ENCODE data around the gene SLC9A8. TPM values are rescaled to one million over a fixed set of nuclear protein-coding genes. Genes with fewer than 3 reads are reported as not detected.
A peak's percentile ranks its signal among the peaks of the same experiment; 100 is the strongest.

The SLC9A8 gene
- total RNA-seq, 4 donors from 2014 or later: 8.2 to 17.3 (median 12.1) TPM

DNA sequence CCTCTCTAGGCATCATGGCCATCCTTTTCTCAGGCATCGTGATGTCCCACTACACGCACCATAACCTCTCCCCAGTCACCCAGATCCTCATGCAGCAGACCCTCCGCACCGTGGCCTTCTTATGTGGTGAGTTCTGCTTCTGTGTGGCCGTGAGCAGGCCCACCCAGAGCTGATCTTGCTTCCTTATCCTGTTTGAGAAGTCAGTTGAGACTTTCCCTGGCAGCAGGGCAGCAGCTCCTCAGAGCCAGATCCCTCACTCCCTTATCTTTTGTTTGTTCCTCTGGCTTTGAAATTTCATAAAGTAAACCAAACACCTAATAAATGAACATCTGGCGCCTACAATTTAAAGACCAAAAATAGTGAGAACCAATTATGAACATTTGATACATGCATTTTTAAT is 62.1 kb downstream of the SLC9A8 start:
- TF ChIP-seq, protein P1, sequence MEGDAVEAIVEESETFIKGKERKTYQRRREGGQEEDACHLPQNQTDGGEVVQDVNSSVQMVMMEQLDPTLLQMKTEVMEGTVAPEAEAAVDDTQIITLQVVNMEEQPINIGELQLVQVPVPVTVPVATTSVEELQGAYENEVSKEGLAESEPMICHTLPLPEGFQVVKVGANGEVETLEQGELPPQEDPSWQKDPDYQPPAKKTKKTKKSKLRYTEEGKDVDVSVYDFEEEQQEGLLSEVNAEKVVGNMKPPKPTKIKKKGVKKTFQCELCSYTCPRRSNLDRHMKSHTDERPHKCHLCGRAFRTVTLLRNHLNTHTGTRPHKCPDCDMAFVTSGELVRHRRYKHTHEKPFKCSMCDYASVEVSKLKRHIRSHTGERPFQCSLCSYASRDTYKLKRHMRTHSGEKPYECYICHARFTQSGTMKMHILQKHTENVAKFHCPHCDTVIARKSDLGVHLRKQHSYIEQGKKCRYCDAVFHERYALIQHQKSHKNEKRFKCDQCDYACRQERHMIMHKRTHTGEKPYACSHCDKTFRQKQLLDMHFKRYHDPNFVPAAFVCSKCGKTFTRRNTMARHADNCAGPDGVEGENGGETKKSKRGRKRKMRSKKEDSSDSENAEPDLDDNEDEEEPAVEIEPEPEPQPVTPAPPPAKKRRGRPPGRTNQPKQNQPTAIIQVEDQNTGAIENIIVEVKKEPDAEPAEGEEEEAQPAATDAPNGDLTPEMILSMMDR (IDR thresholded peaks at IDR 0.05): no peak
- TF ChIP-seq EP300 (IDR thresholded peaks at IDR 0.05) (no peak), POLR2A (IDR thresholded peaks at IDR 0.05) (no peak)
- H3K36me3 ChIP-seq: peaks cover 0 to 66% (median 0%) of the 10 kb centered on the region in 3 donors
- no peaks in the 10 kb centered on the region for H3K9me3 ChIP-seq
- no peak for DNase-seq (ENCODE audit: low spot score in 2 of 2)
- H3K27me3 ChIP-seq: no peaks in the 10 kb centered on the region
- no peak overlapping the region for H3K27ac ChIP-seq
- H3K4me3 ChIP-seq: no peak overlapping the region
- 85 to 90% methylated on average over 6 of the region's 6 CpGs for WGBS, 2 donors
- H3K4me1 ChIP-seq: no peaks in the 10 kb centered on the region

DNA sequence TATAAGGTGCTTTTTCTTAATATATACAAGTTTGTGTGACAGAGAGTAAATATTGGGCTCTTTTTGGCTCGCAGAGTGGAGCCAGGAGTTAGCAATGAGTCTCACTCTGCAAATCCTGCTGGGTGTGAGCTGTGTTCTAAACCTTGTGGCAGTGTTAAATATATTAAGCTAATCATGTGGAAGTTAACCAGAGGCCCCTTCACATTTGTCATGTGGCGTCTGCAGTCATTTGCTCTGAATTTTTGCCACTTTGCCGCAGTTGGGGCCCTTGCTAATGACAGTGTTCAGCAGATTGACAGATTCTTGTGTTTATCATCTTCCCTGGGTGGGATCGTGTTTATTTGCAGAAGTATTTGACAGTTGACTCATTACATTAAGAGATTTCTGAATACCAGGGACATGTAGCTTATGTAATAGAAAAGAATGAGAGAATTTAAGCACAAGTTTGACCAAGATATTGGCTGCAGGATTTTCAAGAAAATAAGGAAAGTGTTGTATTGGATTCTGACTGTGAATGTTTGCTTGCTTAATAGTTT is 64.8 kb downstream of the SLC9A8 start:
- WGBS, 2 donors: 41 to 54% methylated on average over 4 of the region's 4 CpGs
- no peaks in the 10 kb centered on the region for H3K4me1 ChIP-seq
- H3K27ac ChIP-seq: peak overlapping the region in 1 of 4 donors; percentile 6
- no peak for DNase-seq (ENCODE audit: low spot score in 2 of 2)
- H3K36me3 ChIP-seq: peaks cover 0 to 65% (median 12%) of the 10 kb centered on the region in 3 donors
- no peaks in the 10 kb centered on the region for H3K27me3 ChIP-seq
- no peak overlapping the region for H3K4me3 ChIP-seq
- TF ChIP-seq, protein P1 (IDR thresholded peaks at IDR 0.05): no peak
- no peak for TF ChIP-seq EP300 (IDR thresholded peaks at IDR 0.05)
- TF ChIP-seq POLR2A (IDR thresholded peaks at IDR 0.05): no peak
- no peaks in the 10 kb centered on the region for H3K9me3 ChIP-seq

DNA sequence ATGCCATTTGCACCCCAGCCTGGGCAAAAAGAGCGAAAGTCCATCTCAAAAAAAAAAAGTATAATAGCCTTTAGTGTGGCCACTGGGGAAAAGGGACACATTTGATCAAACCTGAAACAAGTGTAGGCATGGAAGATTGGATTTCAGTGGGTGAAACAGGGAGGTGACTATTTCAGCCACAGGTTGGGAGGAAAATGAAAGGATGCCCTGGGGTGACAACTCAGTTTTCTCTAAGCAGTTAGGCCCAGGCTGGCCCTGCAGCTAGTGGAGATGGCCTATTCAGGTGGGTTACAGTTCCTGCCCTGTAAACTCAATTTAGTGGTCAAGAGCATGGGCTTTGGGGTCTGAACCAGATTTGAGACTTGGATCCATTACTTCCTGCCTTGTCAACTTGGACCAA is 66.3 kb downstream of the SLC9A8 start:
- H3K27me3 ChIP-seq: no peaks in the 10 kb centered on the region
- no peak for TF ChIP-seq EP300 (IDR thresholded peaks at IDR 0.05)
- TF ChIP-seq, protein P1 (IDR thresholded peaks at IDR 0.05): no peak
- TF ChIP-seq POLR2A (IDR thresholded peaks at IDR 0.05): no peak
- DNase-seq (ENCODE audit: low spot score in 2 of 2): no peak
- 95 to 100% methylated on average over 1 of the region's 1 CpG for WGBS, 2 donors
- no peak overlapping the region for H3K27ac ChIP-seq
- no peak overlapping the region for H3K4me3 ChIP-seq
- no peaks in the 10 kb centered on the region for H3K4me1 ChIP-seq
- H3K9me3 ChIP-seq: no peaks in the 10 kb centered on the region
- peaks cover 0 to 69% (median 18%) of the 10 kb centered on the region in 3 donors for H3K36me3 ChIP-seq

GRCh38 chr20:49880177-49880576 is 67.5 kb downstream of the SLC9A8 start:
- DNase-seq (ENCODE audit: low spot score in 2 of 2): no peak
- Histone ChIP-seq H3K36me3 (peaks cover 0 to 69% (median 18%) of the 10 kb centered on the region in 3 donors), H3K27me3 (no peaks in the 10 kb centered on the region), H3K4me1 (no peaks in the 10 kb centered on the region), H3K9me3 (no peaks in the 10 kb centered on the region), H3K4me3 (no peak overlapping the region), H3K27ac (no peak overlapping the region)
- TF ChIP-seq POLR2A (IDR thresholded peaks at IDR 0.05) (no peak), EP300 (IDR thresholded peaks at IDR 0.05) (no peak)
- TF ChIP-seq, protein P1 (IDR thresholded peaks at IDR 0.05): no peak
- 47 to 70% methylated on average over 3 of the region's 3 CpGs for WGBS, 2 donors

DNA sequence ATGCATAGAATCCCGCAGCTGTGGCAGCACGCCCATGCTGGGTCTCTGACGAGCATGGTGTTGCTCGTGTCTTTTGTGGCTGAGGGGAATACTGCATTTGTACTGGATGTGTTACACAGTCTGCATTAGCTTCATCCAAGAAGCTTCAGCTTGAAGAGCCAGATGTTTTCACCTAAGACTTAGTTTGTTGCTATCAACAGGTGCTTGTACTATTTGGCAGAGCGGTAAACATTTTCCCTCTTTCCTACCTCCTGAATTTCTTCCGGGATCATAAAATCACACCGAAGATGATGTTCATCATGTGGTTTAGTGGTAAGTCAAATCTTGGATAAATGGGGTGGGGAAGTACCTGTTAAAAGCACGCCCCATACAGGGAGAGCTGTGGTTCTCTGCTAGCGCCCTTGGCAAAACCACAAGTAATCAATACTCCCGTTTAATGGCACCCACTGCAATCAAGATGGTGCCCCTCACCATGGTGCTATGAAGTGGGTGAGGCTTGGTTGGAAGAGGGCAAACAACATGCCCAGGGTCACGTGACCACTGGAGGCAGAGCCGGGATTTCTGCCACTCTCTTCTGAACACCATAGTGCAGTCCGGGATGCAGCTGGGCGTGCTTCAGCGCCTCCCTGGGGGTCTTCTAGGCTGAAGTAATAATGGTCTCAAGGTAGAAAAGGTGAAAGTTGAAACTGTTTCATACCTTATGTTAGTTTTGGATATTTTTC is 68.3 kb downstream of the SLC9A8 start:
- WGBS, 2 donors: 87 to 90% methylated on average over 15 of the region's 15 CpGs

More for the DNA sequence above, 68.3 kb downstream of the SLC9A8 start:
- Histone ChIP-seq H3K27me3 (no peaks in the 10 kb centered on the region), H3K4me1 (no peaks in the 10 kb centered on the region), H3K4me3 (no peak overlapping the region), H3K27ac (no peak overlapping the region), H3K9me3 (no peaks in the 10 kb centered on the region), H3K36me3 (peaks cover 0 to 75% (median 18%) of the 10 kb centered on the region in 3 donors)
- TF ChIP-seq POLR2A (IDR thresholded peaks at IDR 0.05) (no peak), EP300 (IDR thresholded peaks at IDR 0.05) (no peak)
- TF ChIP-seq, protein P1 (IDR thresholded peaks at IDR 0.05): no peak
- no peak for DNase-seq (ENCODE audit: low spot score in 2 of 2)

All from tibial nerve (tissue), 4 donors.